AG04449 (cell line): ENCODE data around the gene FCN3.

ENCODE experiments used
- CTCF ChIA-PET: fragments of 350-600 bp; formaldehyde crosslinking; extraction: SDS; loops from one replicate; lab custom pipeline; 2021; ENCODE audit warnings: antibody characterized with exemption; lab: Yijun Ruan, JAX
- POLR2A ChIA-PET: fragments of 400-600, 350-600 bp; formaldehyde crosslinking; extraction: SDS; loops from one replicate; lab custom pipeline; 2020; ENCODE audit warnings: antibody characterized with exemption, inconsistent platforms; lab: Yijun Ruan, JAX
- DNase-seq: peaks from one replicate; pipeline ENCODE4 v3.0.0-alpha.2; 2010; ENCODE audit warnings: low read depth, low spot score
- H3K4me3 ChIP-seq: 2 replicates; pipeline ENCODE4 v1.5.1; 2011; ENCODE audit warnings: low read depth, mild to moderate bottlenecking, control low read depth, low read length
- TF ChIP-seq, protein P1 (sequence below): IDR thresholded peaks from one replicate; pipeline ENCODE4 v1.5.1; 2011; ENCODE audit warnings: mild to moderate bottlenecking, moderate library complexity, low read length, control low read depth, inconsistent platforms; ENCODE audit not compliant: insufficient read depth; ENCODE audit errors: missing control alignments

The FCN3 gene

DNA sequence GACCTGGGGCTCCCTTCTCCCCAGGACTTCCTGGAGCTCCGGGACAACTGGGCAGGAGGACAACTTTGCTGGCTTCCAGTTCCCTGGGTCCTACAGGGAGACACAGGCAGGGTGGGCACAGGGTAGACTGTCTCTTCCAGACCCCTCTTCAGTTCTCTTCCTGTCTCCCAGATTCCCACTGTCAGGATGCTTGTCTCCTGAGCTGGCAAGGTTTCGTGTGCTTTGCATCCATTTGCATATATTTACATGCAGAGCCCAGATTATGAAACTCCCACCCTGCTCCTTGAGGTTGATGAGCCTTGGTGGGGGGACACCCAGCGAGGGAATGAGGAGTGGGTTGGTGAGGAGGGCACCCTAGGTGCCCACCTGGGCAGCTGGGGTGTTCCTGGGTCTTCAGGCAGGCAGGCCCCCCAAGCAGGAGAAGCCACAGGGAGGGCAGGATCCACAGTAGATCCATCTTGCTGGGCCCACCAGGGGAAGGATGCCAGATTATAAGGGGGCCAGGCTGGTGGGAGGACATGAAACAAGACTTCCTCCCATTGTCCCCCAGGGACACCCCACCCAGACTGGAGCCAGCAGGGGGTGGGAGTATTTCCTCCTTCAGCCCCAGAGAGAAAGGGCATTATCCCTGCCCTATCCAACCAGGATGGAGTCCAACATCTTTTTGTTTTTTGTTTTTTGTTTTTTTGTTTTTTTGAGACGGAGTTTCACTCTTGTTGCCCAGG, at the start of gene FCN3:
FCN3 (minus strand) TSS at position 463 of the 725 bp plus-strand sequence; CDS start at position 457, 6 bp downstream.
- CTCF ChIA-PET = interaction anchor here (0.8 to 6.0 kb wide), 6 partner anchors 8 to 230 kb away, joined by 3 to 32 read pairs (median 4); partner anchors contain the start of genes AHDC1, GPR3 and MAP3K6
- POLR2A ChIA-PET = no interaction called here

DNA sequence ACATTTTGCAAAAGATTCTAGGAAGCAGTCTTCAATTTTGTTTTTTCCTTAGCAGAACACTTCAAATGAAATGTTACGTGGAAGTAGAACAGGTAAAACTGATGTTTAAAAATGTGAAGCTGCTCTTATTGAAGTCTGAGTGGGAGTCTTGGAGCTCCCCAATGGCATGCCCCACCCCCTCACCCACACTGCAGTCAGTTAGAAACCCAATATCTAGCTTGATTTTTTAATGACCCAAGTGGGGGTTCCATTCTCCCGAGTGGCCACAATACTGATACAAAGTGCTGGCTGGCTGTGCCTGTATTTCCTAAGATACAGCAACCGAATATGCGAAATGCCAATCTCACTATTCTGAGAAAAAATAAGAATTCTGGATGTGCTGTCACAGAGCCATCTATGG, 49.1 kb upstream of the FCN3 start:
- TF ChIP-seq, protein P1, sequence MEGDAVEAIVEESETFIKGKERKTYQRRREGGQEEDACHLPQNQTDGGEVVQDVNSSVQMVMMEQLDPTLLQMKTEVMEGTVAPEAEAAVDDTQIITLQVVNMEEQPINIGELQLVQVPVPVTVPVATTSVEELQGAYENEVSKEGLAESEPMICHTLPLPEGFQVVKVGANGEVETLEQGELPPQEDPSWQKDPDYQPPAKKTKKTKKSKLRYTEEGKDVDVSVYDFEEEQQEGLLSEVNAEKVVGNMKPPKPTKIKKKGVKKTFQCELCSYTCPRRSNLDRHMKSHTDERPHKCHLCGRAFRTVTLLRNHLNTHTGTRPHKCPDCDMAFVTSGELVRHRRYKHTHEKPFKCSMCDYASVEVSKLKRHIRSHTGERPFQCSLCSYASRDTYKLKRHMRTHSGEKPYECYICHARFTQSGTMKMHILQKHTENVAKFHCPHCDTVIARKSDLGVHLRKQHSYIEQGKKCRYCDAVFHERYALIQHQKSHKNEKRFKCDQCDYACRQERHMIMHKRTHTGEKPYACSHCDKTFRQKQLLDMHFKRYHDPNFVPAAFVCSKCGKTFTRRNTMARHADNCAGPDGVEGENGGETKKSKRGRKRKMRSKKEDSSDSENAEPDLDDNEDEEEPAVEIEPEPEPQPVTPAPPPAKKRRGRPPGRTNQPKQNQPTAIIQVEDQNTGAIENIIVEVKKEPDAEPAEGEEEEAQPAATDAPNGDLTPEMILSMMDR = no peak
- POLR2A ChIA-PET = no interaction called here
- CTCF ChIA-PET = interaction anchor here (1.0 to 2.1 kb wide), 5 partner anchors 12 to 239 kb away, joined by 3 to 9 read pairs (median 3); no protein-coding TSS in a partner anchor

More for the DNA sequence above, at the start of gene FCN3:
- H3K4me3 ChIP-seq = no peak within 1 kb of the TSS
- TF ChIP-seq, protein P1 = no peak
- DNase-seq = no peak

DNA sequence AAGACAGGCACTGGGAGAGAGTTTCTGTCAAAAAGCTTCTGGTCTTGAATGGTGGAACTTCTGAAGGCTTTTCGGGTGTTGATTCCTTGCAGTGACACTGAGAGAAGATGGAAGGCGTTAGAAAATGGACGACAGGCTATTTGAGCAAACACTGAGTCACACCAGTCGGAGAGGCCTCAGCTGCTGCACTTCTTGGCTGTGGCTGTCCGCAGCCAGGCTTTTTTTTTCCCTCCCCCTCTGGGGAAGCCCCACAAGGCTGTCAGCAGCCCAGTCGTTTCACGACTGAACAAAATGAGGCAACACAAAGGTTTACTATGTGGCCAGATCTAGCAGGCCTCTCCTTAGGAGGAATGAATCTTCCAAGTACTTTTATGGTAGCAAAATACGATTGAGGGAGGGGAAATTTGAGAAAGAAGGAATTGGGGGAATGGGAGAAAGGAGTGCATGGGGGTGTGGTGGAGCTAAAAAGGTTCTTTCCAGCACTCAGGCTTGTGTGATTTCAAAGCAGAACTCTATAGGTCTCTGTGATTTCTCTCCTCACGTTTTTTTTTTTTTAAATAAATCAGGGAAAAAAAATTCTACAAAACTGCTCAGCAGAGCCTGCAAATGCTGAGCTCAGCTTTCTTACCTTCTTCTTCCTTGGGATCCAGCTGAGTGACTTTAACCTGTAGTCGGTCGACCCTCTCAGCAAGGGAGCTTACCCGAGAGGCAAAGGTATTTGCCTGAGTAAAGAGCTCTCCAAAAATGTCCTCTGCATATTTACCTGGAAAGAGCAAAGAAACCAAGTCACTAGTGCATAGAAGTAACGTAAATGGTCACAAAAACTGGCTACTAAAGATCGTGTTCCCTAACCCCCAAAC, 43.9 kb upstream of the FCN3 start:
- H3K4me3 ChIP-seq = no peak overlapping the region
- POLR2A ChIA-PET = interaction anchor here (0.6 kb wide), 1 partner anchor 107 kb away, joined by 3 read pairs; no protein-coding TSS in a partner anchor

More for the DNA sequence above, 49.1 kb upstream of the FCN3 start:
- no peak overlapping the region for H3K4me3 ChIP-seq
- DNase-seq = no peak

DNA sequence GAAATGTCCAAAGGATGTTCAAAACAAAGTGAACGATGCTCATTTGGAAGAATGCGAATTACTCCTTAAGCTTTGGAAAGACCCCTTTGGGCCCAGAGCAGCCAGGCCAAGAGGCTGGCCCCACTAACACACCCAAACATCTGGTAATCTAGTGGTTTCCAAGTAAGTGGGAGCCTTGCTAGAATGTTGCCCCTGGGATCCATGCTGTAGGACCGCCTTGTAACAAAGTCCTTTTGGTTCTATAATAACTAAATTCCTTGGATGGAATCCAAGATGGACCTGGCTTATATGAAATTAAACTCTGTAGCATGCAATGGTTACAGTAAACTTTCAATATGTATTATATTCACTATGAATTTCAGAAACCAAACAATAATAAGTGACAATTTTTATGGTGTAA, 43.1 kb upstream of the FCN3 start:
- TF ChIP-seq, protein P1 = no peak
- ChIA-PET CTCF (interaction anchor here (1.1 to 11.6 kb wide), 10 partner anchors 10 to 245 kb away, joined by 3 to 143 read pairs (median 4); partner anchors contain the start of gene AHDC1), POLR2A (interaction anchor here (0.6 kb wide), 1 partner anchor 108 kb away, joined by 3 read pairs; no protein-coding TSS in a partner anchor)
- H3K4me3 ChIP-seq = no peak overlapping the region
- DNase-seq = no peak

More for the DNA sequence above, 43.9 kb upstream of the FCN3 start:
- CTCF ChIA-PET = interaction anchor here (0.9 to 11.6 kb wide), 10 partner anchors 10 to 244 kb away, joined by 3 to 143 read pairs (median 4); partner anchors contain the start of gene AHDC1
- TF ChIP-seq, protein P1 = no peak
- DNase-seq = peak; percentile 77

DNA sequence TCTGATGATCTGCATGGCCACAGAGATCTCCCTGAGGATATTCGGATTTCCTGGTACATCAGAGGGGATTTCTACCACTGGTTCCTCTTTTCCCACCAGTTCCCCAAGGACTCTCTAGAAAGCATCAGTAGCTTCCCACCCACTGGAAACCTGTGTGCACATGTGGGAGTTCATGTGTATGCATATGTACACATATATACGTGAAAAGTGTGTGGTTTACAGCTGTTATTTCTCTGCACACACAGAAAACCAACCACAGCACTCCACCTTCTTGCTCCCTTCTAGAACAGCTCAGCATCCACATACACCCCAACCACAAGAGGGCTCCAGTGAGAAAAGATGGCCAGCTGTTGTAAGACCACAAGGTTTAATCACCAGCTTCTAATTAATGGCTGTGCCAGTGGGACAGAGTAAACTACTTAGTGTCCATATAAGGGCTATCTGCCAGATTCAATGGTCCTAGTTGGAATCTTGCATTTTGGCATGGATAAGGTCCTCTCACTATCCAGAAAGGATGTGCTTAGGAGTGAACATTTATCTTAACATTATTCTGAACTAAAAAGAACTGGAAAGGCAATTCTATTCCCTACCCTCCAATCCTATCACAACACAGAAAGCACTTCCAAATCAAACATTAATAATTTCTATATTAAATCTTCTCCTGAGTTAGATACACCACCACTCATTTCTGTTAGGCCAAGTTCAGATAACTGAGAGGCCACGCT, 41.9 kb upstream of the FCN3 start:
- no peak for DNase-seq
- ChIA-PET CTCF (interaction anchor here (0.7 to 11.6 kb wide), 35 partner anchors 8 to 314 kb away, joined by 3 to 143 read pairs (median 5); partner anchors contain the start of gene AHDC1), POLR2A (interaction anchor here (1.0 kb wide), 1 partner anchor 183 kb away, joined by 3 read pairs; no protein-coding TSS in a partner anchor)
- TF ChIP-seq, protein P1 = peak; percentile 61
- H3K4me3 ChIP-seq = no peak overlapping the region
